Endodermal cell (in vitro differentiated cells): Measurements from ENCODE around the gene CFAP221. TPM values are rescaled to one million over a fixed set of nuclear protein-coding genes. Genes with fewer than 3 reads are reported as not detected.

Experiments
- DNase-seq: peaks from one replicate; pipeline ENCODE4 v3.0.0-alpha.2; 2017
- H3K27ac ChIP-seq: 2 replicates; pipeline ENCODE4 v1.5.1; 2013; ENCODE audit warnings: mild to moderate bottlenecking, low read depth, low read length, moderate library complexity
- H3K27me3 ChIP-seq: 2 replicates; pipeline ENCODE4 v1.6.1; 2013; ENCODE audit warnings: mild to moderate bottlenecking, low read length, moderate library complexity; ENCODE audit not compliant: insufficient read depth, control insufficient read depth, poor library complexity, severe bottlenecking
- H3K36me3 ChIP-seq: 2 replicates; pipeline ENCODE4 v1.7.0; 2013; ENCODE audit warnings: mild to moderate bottlenecking, low read length, moderate library complexity; ENCODE audit not compliant: control insufficient read depth, insufficient read depth
- H3K4me1 ChIP-seq: one replicate; pipeline ENCODE4 v1.7.0; 2013; ENCODE audit warnings: low read length; ENCODE audit not compliant: control insufficient read depth, insufficient read depth
- H3K4me3 ChIP-seq: 2 replicates; pipeline ENCODE4 v1.5.1; 2013; ENCODE audit warnings: mild to moderate bottlenecking, low read length, moderate library complexity
- H3K9ac ChIP-seq: 2 replicates; pipeline ENCODE4 v1.6.1; 2013; ENCODE audit warnings: mild to moderate bottlenecking, low read length, moderate library complexity; ENCODE audit not compliant: poor library complexity, severe bottlenecking; ENCODE audit errors: extremely low read depth
- H3K9me3 ChIP-seq: 2 replicates; pipeline ENCODE4 v1.6.1; 2013; ENCODE audit warnings: mild to moderate bottlenecking, low read length, moderate library complexity; ENCODE audit not compliant: control insufficient read depth
- H3K27ac Mint-ChIP-seq: 2 replicates; pipeline ENCODE4 v1.8.0; 2020; ENCODE audit warnings: mixed read lengths
- H3K27me3 Mint-ChIP-seq: 2 replicates; pipeline ENCODE4 v1.8.0; 2021; ENCODE audit warnings: mild to moderate bottlenecking, mixed read lengths; ENCODE audit not compliant: insufficient read depth
- H3K36me3 Mint-ChIP-seq: 2 replicates; pipeline ENCODE4 v1.8.0; 2020; ENCODE audit warnings: low read depth, mixed read lengths
- H3K4me1 Mint-ChIP-seq: 2 replicates; pipeline ENCODE4 v1.8.0; 2020; ENCODE audit warnings: mixed read lengths
- H3K4me3 Mint-ChIP-seq: 2 replicates; pipeline ENCODE4 v1.8.0; 2020; ENCODE audit warnings: mild to moderate bottlenecking, moderate library complexity, mixed read lengths
- H3K9me3 Mint-ChIP-seq: 2 replicates; pipeline ENCODE4 v1.8.0; 2020; ENCODE audit warnings: mild to moderate bottlenecking, mixed read lengths
- WGBS, 2 experiments: methylation state at CpG; one replicate each; pipeline versions ENCODE4 v1.1.5 to v1.1.7; 2013; ENCODE audit warnings: missing lambda C conversion rate in 2 of 2, mixed read lengths in 1 of 2; ENCODE audit not compliant: insufficient coverage in 1 of 2, insufficient read length in 1 of 2; 5-methylcytosine and 5-hydroxymethylcytosine counted together
- total RNA-seq, 2 donors: library from RNA; stranded (reverse); fragmentation: NEBNext Ultra II Directional in 1 of 2; extraction: Animal tissue kit (Norgen Biotek cat#: 25700) in 1 of 2; gene quantifications; 2 replicates in 1 of 2; 3 replicates in 1 of 2; pipeline ENCODE4 v1.2.1, GENCODE V29; 2021
- TF ChIP-seq, protein P1 (sequence below): fragments of 200-600 bp; sonication (generic); conservative IDR thresholded peaks from 2 replicates; pipeline ENCODE4 v1.5.0; 2021; ENCODE audit warnings: antibody characterized with exemption, mild to moderate bottlenecking

CFAP221 gene
- total RNA-seq, 2 donors from 2014 or later = 10.0 to 18.0 TPM

DNA sequence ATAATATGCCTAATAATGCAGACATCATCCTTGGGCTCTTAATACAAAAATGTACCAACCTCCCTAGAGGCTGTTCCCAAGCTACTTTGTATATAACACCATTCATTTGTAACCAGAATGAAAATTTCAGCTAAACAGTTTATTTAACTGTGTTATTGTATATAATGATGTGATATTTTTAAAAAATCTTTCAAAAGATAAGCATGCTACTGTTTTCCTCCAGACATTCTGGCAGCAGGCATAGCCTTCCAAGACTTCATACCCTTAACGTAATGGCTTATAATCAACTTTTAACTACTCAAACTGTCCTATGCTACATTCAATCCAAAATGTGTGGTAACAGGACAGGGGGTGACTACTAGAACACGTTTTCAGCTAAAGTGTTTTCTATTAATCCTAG, 21.2 kb downstream of the CFAP221 start:
- Mint-ChIP-seq H3K9me3 (peaks cover 26% of the 10 kb centered on the region), H3K36me3 (peaks cover 22% of the 10 kb centered on the region), H3K4me1 (no peaks in the 10 kb centered on the region), H3K27me3 (no peaks in the 10 kb centered on the region), H3K4me3 (no peak overlapping the region), H3K27ac (no peak overlapping the region)
- Histone ChIP-seq H3K4me1 (no peaks in the 10 kb centered on the region), H3K27me3 (no peaks in the 10 kb centered on the region), H3K36me3 (no peaks in the 10 kb centered on the region), H3K9ac (no peak overlapping the region), H3K4me3 (no peak overlapping the region), H3K9me3 (peaks cover 14% of the 10 kb centered on the region), H3K27ac (no peak overlapping the region)
- 83 to 89% methylated on average over 2 of the region's 2 CpGs for WGBS, 2 experiments
- DNase-seq = no peak
- TF ChIP-seq, protein P1, sequence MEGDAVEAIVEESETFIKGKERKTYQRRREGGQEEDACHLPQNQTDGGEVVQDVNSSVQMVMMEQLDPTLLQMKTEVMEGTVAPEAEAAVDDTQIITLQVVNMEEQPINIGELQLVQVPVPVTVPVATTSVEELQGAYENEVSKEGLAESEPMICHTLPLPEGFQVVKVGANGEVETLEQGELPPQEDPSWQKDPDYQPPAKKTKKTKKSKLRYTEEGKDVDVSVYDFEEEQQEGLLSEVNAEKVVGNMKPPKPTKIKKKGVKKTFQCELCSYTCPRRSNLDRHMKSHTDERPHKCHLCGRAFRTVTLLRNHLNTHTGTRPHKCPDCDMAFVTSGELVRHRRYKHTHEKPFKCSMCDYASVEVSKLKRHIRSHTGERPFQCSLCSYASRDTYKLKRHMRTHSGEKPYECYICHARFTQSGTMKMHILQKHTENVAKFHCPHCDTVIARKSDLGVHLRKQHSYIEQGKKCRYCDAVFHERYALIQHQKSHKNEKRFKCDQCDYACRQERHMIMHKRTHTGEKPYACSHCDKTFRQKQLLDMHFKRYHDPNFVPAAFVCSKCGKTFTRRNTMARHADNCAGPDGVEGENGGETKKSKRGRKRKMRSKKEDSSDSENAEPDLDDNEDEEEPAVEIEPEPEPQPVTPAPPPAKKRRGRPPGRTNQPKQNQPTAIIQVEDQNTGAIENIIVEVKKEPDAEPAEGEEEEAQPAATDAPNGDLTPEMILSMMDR = no peak

DNA sequence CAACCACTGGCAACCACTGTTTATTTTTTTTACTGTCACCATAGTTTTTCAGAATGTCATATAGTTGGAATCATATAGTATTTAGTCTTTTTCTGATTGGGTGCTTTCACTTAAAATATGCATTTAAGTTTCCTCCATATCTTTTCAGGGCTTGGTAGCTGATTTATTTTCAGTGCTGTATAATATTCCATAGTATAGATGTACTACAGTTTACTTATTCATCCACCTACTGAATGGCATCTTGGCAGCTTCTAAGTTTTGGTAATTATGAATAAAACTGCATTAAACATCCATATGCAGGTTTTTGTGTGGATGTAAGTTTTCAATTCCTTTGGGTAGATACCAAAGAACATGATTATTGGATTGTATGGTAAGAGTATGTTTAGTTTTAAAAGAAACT, 23.0 kb downstream of the CFAP221 start:
- Mint-ChIP-seq H3K27me3 (no peaks in the 10 kb centered on the region), H3K27ac (no peak overlapping the region), H3K9me3 (peaks cover 26% of the 10 kb centered on the region), H3K4me1 (no peaks in the 10 kb centered on the region), H3K4me3 (no peak overlapping the region), H3K36me3 (peaks cover 22% of the 10 kb centered on the region)
- DNase-seq = no peak
- Histone ChIP-seq H3K4me1 (no peaks in the 10 kb centered on the region), H3K27ac (no peak overlapping the region), H3K4me3 (no peak overlapping the region), H3K9me3 (peaks cover 14% of the 10 kb centered on the region), H3K36me3 (no peaks in the 10 kb centered on the region), H3K27me3 (no peaks in the 10 kb centered on the region), H3K9ac (no peak overlapping the region)
- TF ChIP-seq, protein P1 = no peak

- H3K4me3 Mint-ChIP-seq = no peak overlapping the region
- peaks cover 3% of the 10 kb centered on the region for H3K9me3 ChIP-seq
Measured at GRCh38 chr2:119574108-119574815, 30.0 kb downstream of the CFAP221 start.

More at GRCh38 chr2:119574108-119574815, 30.0 kb downstream of the CFAP221 start:
- H3K27me3 Mint-ChIP-seq = peaks cover 2% of the 10 kb centered on the region
- Histone ChIP-seq H3K27ac (no peak overlapping the region), H3K36me3 (no peaks in the 10 kb centered on the region), H3K27me3 (no peaks in the 10 kb centered on the region), H3K9ac (no peak overlapping the region), H3K4me1 (no peaks in the 10 kb centered on the region), H3K4me3 (no peak overlapping the region)
- no peak for DNase-seq
- H3K9me3 Mint-ChIP-seq = peaks cover 12% of the 10 kb centered on the region
- 89 to 100% methylated on average over 1 to 3 of the region's 3 CpGs for WGBS, 2 experiments
- no peak overlapping the region for H3K27ac Mint-ChIP-seq
- TF ChIP-seq, protein P1 = no peak
- H3K4me1 Mint-ChIP-seq = peaks cover 5% of the 10 kb centered on the region
- peaks cover 7% of the 10 kb centered on the region for H3K36me3 Mint-ChIP-seq
